Pancreas (tissue), 10 donors: Measurements from ENCODE around the gene TOP1. TPM values are rescaled to one million over a fixed set of nuclear protein-coding genes. Genes with fewer than 3 reads are reported as not detected.

ENCODE experiments used
- ATAC-seq, 4 donors: fragments of 200-7000 bp; cut with Tn5 transposase; one replicate each; pipeline versions ENCODE4 v1.8.0 to v1.9.1; 2020; ENCODE audit warnings: mild to moderate bottlenecking in 4 of 4, moderate library complexity in 4 of 4
- DNase-seq, 6 donors: peaks; one replicate each; pipeline ENCODE4 v3.0.0-alpha.2; 2020
- FAIRE-seq: peaks from 2 replicates; lab custom pipeline; 2012; peaks lifted over from hg19 to GRCh38; lab: Jason Lieb, UNC
- H3K27ac ChIP-seq, 4 donors: fragments of 200-600 bp; sonication (generic); 1 replicate in 3 of 4; 2 replicates in 1 of 4; pipeline versions ENCODE4 v1.5.0 to v1.8.0; 2020
- H3K27me3 ChIP-seq, 4 donors: fragments of 200-600 bp; one replicate each; pipeline ENCODE4 v1.8.0; 2021
- H3K36me3 ChIP-seq, 3 donors: fragments of 200-600 bp; sonication (generic) in 1 of 3; one replicate each; pipeline versions ENCODE4 v1.5.0 to v1.8.0; 2020 to 2021
- H3K4me1 ChIP-seq, 3 donors: fragments of 200-600 bp; one replicate each; pipeline ENCODE4 v1.8.0; 2021
- H3K4me3 ChIP-seq, 4 donors: fragments of 200-600 bp; sonication (generic) in 2 of 4; one replicate each; pipeline versions ENCODE4 v1.5.0 to v1.8.0; 2020 to 2021
- H3K9me3 ChIP-seq, 4 donors: fragments of 200-600 bp; one replicate each; pipeline ENCODE4 v1.8.0; 2021
- WGBS, 2 donors: extraction: QIAGEN DNeasy Blood & Tissue Kit; methylation state at CpG; one replicate each; pipeline ENCODE4 v1.1.7; 2013; 5-methylcytosine and 5-hydroxymethylcytosine counted together
- intact Hi-C, 3 donors: fragments of 100-400 bp; cut with DNase I; formaldehyde crosslinking; loops; one replicate each; pipeline versions ENCODE4 v1.11.1 to v1.14.2; 2022
- polyA plus RNA-seq, 2 donors: library from polyadenylated mRNA; stranded (reverse); fragments of 200-250 nt; gene quantifications; one replicate each; pipeline ENCODE4 v1.2.3, GENCODE V29; 2013
- total RNA-seq, 6 donors: library from RNA; stranded (reverse); fragmentation: NEBNext Ultra II Directional in 4 of 6; extraction: Animal tissue kit (Norgen Biotek cat#: 25700) in 4 of 6; gene quantifications; one replicate each; pipeline versions ENCODE4 v1.2.1 to v1.2.4, GENCODE V29; 2021 to 2023
- TF ChIP-seq, protein P1 (sequence below), 4 donors: fragments of 200-600 bp; sonication (generic) in 3 of 4; IDR thresholded peaks; one replicate each; pipeline versions ENCODE4 v1.5.0 to v1.8.0; 2021; ENCODE audit warnings: antibody characterized with exemption in 4 of 4
- donor health status: healthy with polysubstance abuse.
- donor health status: DM: no; HTN: no; CAD: no; lungs with moderate emphysema.
- donor health status: DM: no; HTN: no; CAD: no.
- donor health status: control.
- donor health status: control.
- donor health status: Bipolar disorder and iron deficiency.
- donor health status: DM: yes; HTN: yes; CAD: no.
- donor health status: DM: no; HTN: no; CAD: no.
- donor health status: DM: no; HTN: no; CAD: no.
- donor health status: DM: yes; HTN: yes; CAD: no.

The TOP1 gene
- total and polyA plus RNA-seq, 8 donors: 9.6 to 25.6 (median 16.2) TPM

DNA sequence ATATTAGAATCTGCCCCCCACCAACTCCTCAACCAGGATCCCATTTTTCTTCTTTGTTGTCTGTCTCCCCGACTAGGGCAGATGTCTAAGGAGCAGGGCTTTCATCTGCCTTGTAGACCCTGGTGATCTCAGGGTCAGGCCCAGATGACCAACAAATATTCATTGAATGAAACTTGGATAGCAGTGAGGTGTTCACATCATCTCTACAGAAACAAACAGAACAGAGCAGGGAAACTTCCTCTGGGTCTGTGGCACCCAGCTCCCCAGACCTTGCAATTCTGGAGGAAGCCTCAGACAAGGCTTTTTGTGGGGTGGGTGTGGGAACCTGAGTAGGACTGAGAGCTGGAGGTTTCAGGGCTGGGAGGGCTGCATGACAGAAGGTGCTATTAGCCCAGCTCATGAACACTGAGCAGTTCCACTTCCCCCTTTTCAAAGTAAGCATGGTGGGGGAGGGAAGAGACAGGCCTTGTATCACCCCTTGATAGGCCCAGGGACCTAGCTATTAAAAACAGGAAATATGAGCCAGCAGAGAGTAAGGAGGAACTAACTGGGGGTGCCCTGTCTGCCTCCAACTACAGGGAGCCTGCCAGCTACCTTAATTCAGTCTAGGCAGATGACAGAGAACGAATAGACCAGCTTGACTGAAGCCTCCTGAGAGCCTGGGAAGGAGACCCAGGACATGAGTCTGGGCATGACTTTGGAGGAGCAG, 37.3 kb upstream of the TOP1 start:
- no peaks in the 10 kb centered on the region for H3K9me3 ChIP-seq
- no peaks in the 10 kb centered on the region for H3K36me3 ChIP-seq
- intact Hi-C loops: loop anchor here in 2 of 3 donors (5.0 to 10.0 kb wide), 2 partner anchors 101 to 103 kb away; no protein-coding TSS in a partner anchor
- H3K4me3 ChIP-seq: no peak overlapping the region
- TF ChIP-seq, protein P1, sequence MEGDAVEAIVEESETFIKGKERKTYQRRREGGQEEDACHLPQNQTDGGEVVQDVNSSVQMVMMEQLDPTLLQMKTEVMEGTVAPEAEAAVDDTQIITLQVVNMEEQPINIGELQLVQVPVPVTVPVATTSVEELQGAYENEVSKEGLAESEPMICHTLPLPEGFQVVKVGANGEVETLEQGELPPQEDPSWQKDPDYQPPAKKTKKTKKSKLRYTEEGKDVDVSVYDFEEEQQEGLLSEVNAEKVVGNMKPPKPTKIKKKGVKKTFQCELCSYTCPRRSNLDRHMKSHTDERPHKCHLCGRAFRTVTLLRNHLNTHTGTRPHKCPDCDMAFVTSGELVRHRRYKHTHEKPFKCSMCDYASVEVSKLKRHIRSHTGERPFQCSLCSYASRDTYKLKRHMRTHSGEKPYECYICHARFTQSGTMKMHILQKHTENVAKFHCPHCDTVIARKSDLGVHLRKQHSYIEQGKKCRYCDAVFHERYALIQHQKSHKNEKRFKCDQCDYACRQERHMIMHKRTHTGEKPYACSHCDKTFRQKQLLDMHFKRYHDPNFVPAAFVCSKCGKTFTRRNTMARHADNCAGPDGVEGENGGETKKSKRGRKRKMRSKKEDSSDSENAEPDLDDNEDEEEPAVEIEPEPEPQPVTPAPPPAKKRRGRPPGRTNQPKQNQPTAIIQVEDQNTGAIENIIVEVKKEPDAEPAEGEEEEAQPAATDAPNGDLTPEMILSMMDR (IDR thresholded peaks at IDR 0.05): no peak
- peak in 3 of 4 donors; percentile 10 to 74 (median 69) for ATAC-seq
- no peak for DNase-seq
- no peaks in the 10 kb centered on the region for H3K4me1 ChIP-seq
- no peak overlapping the region for H3K27ac ChIP-seq
- H3K27me3 ChIP-seq: no peaks in the 10 kb centered on the region
- 77 to 94% methylated on average over 2 of the region's 2 CpGs for WGBS, 2 donors
- FAIRE-seq: no peak

DNA sequence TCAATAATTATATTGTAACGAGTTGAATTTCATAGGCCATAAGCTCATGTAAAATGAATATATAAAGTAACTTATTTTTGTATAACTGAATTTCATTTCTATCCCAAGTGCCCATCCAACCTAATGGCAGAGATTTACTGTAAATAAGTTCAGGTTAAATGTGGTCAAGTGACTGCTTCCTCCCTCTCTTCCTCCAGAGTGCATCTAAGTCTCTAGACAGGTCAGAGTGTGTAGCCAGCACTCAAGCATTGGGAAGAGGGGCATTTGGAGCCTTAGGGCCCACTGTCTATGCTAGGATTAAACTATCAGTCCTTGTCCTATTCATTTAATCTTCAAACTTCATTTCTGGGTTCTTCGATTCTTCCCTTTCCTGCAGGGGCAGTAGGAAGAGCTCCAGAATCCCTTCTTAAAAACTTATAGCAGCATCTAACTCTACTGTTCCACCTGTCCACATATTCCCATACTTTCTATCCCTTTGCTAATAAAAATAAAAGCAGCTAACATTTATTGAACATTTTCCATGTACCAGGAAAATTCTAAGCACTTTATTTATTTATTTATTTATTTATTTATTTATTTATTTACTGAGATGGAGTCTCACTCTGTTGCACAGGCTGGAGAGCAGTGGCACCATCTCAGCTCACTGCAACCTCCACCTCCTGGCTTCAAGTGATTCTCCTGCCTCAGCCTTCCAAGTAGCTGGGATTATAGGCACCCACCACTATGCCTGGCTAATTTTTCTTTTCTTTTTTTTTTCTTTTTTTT, 36.1 kb upstream of the TOP1 start:
- Histone ChIP-seq H3K27me3 (no peaks in the 10 kb centered on the region), H3K27ac (no peak overlapping the region), H3K4me1 (no peaks in the 10 kb centered on the region), H3K4me3 (no peak overlapping the region), H3K36me3 (no peaks in the 10 kb centered on the region), H3K9me3 (no peaks in the 10 kb centered on the region)
- TF ChIP-seq, protein P1 (IDR thresholded peaks at IDR 0.05): no peak
- ATAC-seq: no peak
- WGBS, 2 donors: 84% methylated on average over 2 of the region's 2 CpGs
- DNase-seq: no peak
- intact Hi-C loops: loop anchor here in 2 of 3 donors (5.0 to 10.0 kb wide), 2 partner anchors 100 to 102 kb away; no protein-coding TSS in a partner anchor
- FAIRE-seq: no peak

DNA sequence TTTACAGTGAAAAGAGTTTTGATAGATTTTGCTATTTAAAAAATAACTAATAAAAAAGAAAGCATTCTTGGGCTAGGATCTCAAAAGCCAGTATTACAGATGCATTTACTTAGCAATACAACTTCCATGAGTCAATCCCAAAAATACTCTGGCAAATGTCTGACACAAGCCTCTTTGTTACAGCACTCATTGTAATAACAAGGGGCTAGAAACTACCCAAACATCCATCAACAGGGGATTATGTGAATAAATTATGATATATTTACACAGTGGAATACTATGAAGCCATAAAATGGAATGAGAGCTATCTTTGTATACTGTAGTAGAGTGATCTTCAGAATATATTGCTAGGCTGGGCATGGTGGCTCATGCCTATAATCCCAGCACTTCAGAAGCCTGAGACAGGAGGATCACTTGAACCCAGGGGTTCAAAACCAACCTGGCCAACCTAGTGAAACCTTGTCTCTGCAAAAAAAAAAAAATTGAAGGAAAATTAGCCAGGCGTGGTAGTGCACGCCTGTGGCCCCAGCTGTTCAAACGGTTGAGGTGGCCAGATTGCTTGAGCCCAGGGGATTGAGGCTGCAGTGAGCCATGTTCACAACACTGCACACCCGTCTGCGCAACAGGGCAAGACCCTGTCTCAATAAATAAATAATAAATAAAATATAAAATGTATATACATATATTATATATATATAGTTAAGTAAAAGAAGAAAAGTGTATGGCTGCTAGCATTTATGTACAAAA, 34.7 kb upstream of the TOP1 start:
- H3K9me3 ChIP-seq: no peaks in the 10 kb centered on the region
- WGBS, 2 donors: 71 to 84% methylated on average over 5 of the region's 5 CpGs
- FAIRE-seq (no peak), ATAC-seq (no peak), DNase-seq (no peak)
- H3K27me3 ChIP-seq: no peaks in the 10 kb centered on the region
- no peak overlapping the region for H3K27ac ChIP-seq
- TF ChIP-seq, protein P1 (IDR thresholded peaks at IDR 0.05): no peak
- H3K36me3 ChIP-seq: no peaks in the 10 kb centered on the region
- no peak overlapping the region for H3K4me3 ChIP-seq
- H3K4me1 ChIP-seq: no peaks in the 10 kb centered on the region
- intact Hi-C loops: loop anchor here in 2 of 3 donors (5.0 to 10.0 kb wide), 2 partner anchors 98 to 101 kb away; no protein-coding TSS in a partner anchor

DNA sequence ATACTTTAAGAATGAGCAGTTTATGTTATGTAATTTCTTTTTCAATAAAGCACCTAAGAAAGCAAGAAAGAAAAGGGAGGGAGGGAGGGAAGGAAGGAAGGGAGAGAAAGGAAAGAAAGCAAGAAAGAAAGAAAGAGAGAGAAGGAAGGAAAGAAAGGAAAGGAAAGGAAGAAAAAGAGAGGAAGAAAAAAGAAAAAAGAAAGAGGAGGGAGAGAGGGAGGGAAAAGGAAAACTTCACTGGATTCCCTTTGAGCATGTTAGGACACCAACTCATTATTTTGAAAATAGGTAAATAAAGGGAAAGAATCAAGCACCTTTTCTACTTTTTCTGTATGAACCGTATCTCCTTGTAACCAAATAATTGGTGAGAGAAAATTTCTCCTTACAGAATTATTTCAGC, 32.3 kb upstream of the TOP1 start:
- Histone ChIP-seq H3K36me3 (no peaks in the 10 kb centered on the region), H3K4me1 (no peaks in the 10 kb centered on the region), H3K4me3 (no peak overlapping the region), H3K27me3 (no peaks in the 10 kb centered on the region), H3K27ac (no peak overlapping the region), H3K9me3 (no peaks in the 10 kb centered on the region)
- intact Hi-C loops: loop anchor here in 1 of 3 donors (10.0 kb wide), 1 partner anchor 98 kb away; no protein-coding TSS in a partner anchor
- DNase-seq (no peak), ATAC-seq (no peak), FAIRE-seq (no peak)
- 89 to 92% methylated on average over 1 of the region's 1 CpG for WGBS, 2 donors
- TF ChIP-seq, protein P1 (IDR thresholded peaks at IDR 0.05): no peak
